Ishikawa (cell line): ENCODE data around the gene TBXAS1.

ENCODE experiments used
- EGR1 ChIP-seq: IDR thresholded peaks from 2 replicates; pipeline ENCODE4 v1.6.1; 2012
- FOXM1 ChIP-seq: IDR thresholded peaks from 2 replicates; pipeline ENCODE4 v1.6.1; 2012; ENCODE audit warnings: low read depth, borderline replicate concordance
- MAX ChIP-seq: IDR thresholded peaks from 2 replicates; pipeline ENCODE4 v1.6.1; 2012
- NFIC ChIP-seq: IDR thresholded peaks from 2 replicates; pipeline ENCODE4 v1.6.1; 2012
- RAD21 ChIP-seq: IDR thresholded peaks from 2 replicates; pipeline ENCODE4 v1.6.1; 2012; ENCODE audit warnings: low read depth
- REST ChIP-seq: IDR thresholded peaks from 2 replicates; pipeline ENCODE4 v1.6.1; 2012; ENCODE audit warnings: low read depth, mild to moderate bottlenecking
- TEAD4 ChIP-seq: IDR thresholded peaks from 2 replicates; pipeline ENCODE4 v1.6.1; 2012
- ZBTB7A ChIP-seq: IDR thresholded peaks from 2 replicates; pipeline ENCODE4 v1.6.1; 2012; ENCODE audit warnings: low read depth
- TF ChIP-seq, protein P1 (sequence below): IDR thresholded peaks from 2 replicates; pipeline ENCODE4 v1.6.1; 2012

- TF ChIP-seq RAD21 (no peak), REST (no peak), ZBTB7A (no peak), FOXM1 (no peak), MAX (no peak), NFIC (no peak), EGR1 (no peak), TEAD4 (no peak)
- TF ChIP-seq, protein P1, sequence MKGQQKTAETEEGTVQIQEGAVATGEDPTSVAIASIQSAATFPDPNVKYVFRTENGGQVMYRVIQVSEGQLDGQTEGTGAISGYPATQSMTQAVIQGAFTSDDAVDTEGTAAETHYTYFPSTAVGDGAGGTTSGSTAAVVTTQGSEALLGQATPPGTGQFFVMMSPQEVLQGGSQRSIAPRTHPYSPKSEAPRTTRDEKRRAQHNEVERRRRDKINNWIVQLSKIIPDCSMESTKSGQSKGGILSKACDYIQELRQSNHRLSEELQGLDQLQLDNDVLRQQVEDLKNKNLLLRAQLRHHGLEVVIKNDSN = no peak
These were observed 160.5 kb downstream of the TBXAS1 start for GRCh38 chr7:139989366-139990141.
